BLaER1 (cell line): ENCODE data around the gene HYAL3.

Experiments
- H3K27ac ChIP-seq: shearing (Covaris generic); formaldehyde crosslinking; 2 replicates; pipeline ENCODE4 v1.8.1; 2022
- H3K27me3 ChIP-seq: shearing (Covaris generic); formaldehyde crosslinking; 2 replicates; pipeline ENCODE4 v1.8.1; 2022
- H3K36me3 ChIP-seq: shearing (Covaris generic); formaldehyde crosslinking; 2 replicates; pipeline ENCODE4 v1.8.1; 2022
- H3K4me1 ChIP-seq: shearing (Covaris generic); formaldehyde crosslinking; 2 replicates; pipeline ENCODE4 v1.8.1; 2022
- H3K4me2 ChIP-seq: shearing (Covaris generic); formaldehyde crosslinking; 2 replicates; pipeline ENCODE4 v1.8.1; 2022
- H3K4me3 ChIP-seq: shearing (Covaris generic); formaldehyde crosslinking; 2 replicates; pipeline ENCODE4 v1.8.1; 2022
- H3K9ac ChIP-seq: shearing (Covaris generic); formaldehyde crosslinking; 2 replicates; pipeline ENCODE4 v1.8.1; 2022
- H3K9me3 ChIP-seq: shearing (Covaris generic); formaldehyde crosslinking; 2 replicates; pipeline ENCODE4 v1.8.1; 2022
- H4K20me1 ChIP-seq: shearing (Covaris generic); formaldehyde crosslinking; 2 replicates; pipeline ENCODE4 v1.8.1; 2022
- Cebpa-rat ChIP-seq: shearing (Covaris generic); IDR thresholded peaks from 2 replicates; pipeline ENCODE4 v1.8.1; 2022

Gene HYAL3

GRCh38 chr3:50259432-50260026 is 39.7 kb downstream of the HYAL3 start:
- Histone ChIP-seq H3K4me3 (peak overlapping the region; percentile 75), H3K36me3 (peaks cover 55% of the 10 kb centered on the region), H3K9me3 (no peaks in the 10 kb centered on the region), H3K27ac (peak overlapping the region; percentile 97), H3K4me2 (peak overlapping the region; percentile 99), H3K4me1 (peaks cover 64% of the 10 kb centered on the region), H3K27me3 (no peaks in the 10 kb centered on the region), H4K20me1 (peaks cover 43% of the 10 kb centered on the region), H3K9ac (peak overlapping the region; percentile 96)
- TF ChIP-seq Cebpa-rat, result no peak

- Histone ChIP-seq H3K4me2 (no peak overlapping the region), H3K4me1 (peaks cover 64% of the 10 kb centered on the region), H3K9ac (peak overlapping the region; percentile 31; the same call in 1 of the 2 replicates), H3K27ac (no peak overlapping the region), H3K9me3 (no peaks in the 10 kb centered on the region), H4K20me1 (peaks cover 49% of the 10 kb centered on the region), H3K27me3 (no peaks in the 10 kb centered on the region), H3K4me3 (no peak overlapping the region), H3K36me3 (peaks cover 61% of the 10 kb centered on the region)
- no peak for TF ChIP-seq Cebpa-rat
Measured at GRCh38 chr3:50258979-50259378, 40.2 kb downstream of the HYAL3 start.

- TF ChIP-seq Cebpa-rat, result no peak
- Histone ChIP-seq H3K36me3 (peaks cover 69% of the 10 kb centered on the region), H4K20me1 (peaks cover 57% of the 10 kb centered on the region)
Measured at GRCh38 chr3:50258029-50258680, 41.0 kb downstream of the HYAL3 start.

GRCh38 chr3:50256978-50257890 is 42.0 kb downstream of the HYAL3 start:
- Histone ChIP-seq H3K4me1 (peaks cover 50% of the 10 kb centered on the region), H3K36me3 (peaks cover 73% of the 10 kb centered on the region), H3K27me3 (no peaks in the 10 kb centered on the region), H4K20me1 (peaks cover 66% of the 10 kb centered on the region), H3K27ac (no peak overlapping the region), H3K9me3 (no peaks in the 10 kb centered on the region), H3K4me2 (no peak overlapping the region), H3K9ac (no peak overlapping the region; the same call in 1 of the 2 replicates), H3K4me3 (no peak overlapping the region)
- no peak for TF ChIP-seq Cebpa-rat

More at GRCh38 chr3:50258029-50258680, 41.0 kb downstream of the HYAL3 start:
- no peaks in the 10 kb centered on the region for H3K27me3 ChIP-seq
- peak overlapping the region; percentile 26; the same call in 1 of the 2 replicates for H3K27ac ChIP-seq
- H3K4me3 ChIP-seq, result no peak overlapping the region
- peak overlapping the region; percentile 24; the same call in 1 of the 2 replicates for H3K4me2 ChIP-seq
- H3K4me1 ChIP-seq, result peaks cover 59% of the 10 kb centered on the region
- no peaks in the 10 kb centered on the region for H3K9me3 ChIP-seq
- H3K9ac ChIP-seq, result peak overlapping the region; percentile 31; the same call in 1 of the 2 replicates

GRCh38 chr3:50255251-50255615 is 44.0 kb downstream of the HYAL3 start:
- Histone ChIP-seq H3K36me3 (peaks cover 93% of the 10 kb centered on the region), H3K4me2 (no peak overlapping the region), H3K9me3 (no peaks in the 10 kb centered on the region), H3K27ac (peak overlapping the region; percentile 41), H4K20me1 (peaks cover 86% of the 10 kb centered on the region), H3K4me3 (no peak overlapping the region), H3K27me3 (no peaks in the 10 kb centered on the region), H3K9ac (peak overlapping the region; percentile 15; the same call in 1 of the 2 replicates), H3K4me1 (peaks cover 34% of the 10 kb centered on the region)
- TF ChIP-seq Cebpa-rat, result no peak

- H3K27ac ChIP-seq, result peak overlapping the region; percentile 41
- H3K4me1 ChIP-seq, result peaks cover 37% of the 10 kb centered on the region
Measured at GRCh38 chr3:50254577-50255250, 44.5 kb downstream of the HYAL3 start.

GRCh38 chr3:50251220-50251619 is 48.0 kb downstream of the HYAL3 start:
- peaks cover 56% of the 10 kb centered on the region for H3K4me1 ChIP-seq
- H3K9ac ChIP-seq, result no peak overlapping the region
- no peak for TF ChIP-seq Cebpa-rat
- H3K4me3 ChIP-seq, result no peak overlapping the region
- no peaks in the 10 kb centered on the region for H3K27me3 ChIP-seq
- peaks cover 98% of the 10 kb centered on the region for H4K20me1 ChIP-seq
- no peak overlapping the region for H3K27ac ChIP-seq
- H3K9me3 ChIP-seq, result no peaks in the 10 kb centered on the region
- peaks cover 92% of the 10 kb centered on the region for H3K36me3 ChIP-seq
- H3K4me2 ChIP-seq, result no peak overlapping the region

More at GRCh38 chr3:50254577-50255250, 44.5 kb downstream of the HYAL3 start:
- TF ChIP-seq Cebpa-rat, result no peak
- Histone ChIP-seq H3K4me2 (no peak overlapping the region; the same call in 1 of the 2 replicates), H3K36me3 (peaks cover 98% of the 10 kb centered on the region), H3K27me3 (no peaks in the 10 kb centered on the region), H4K20me1 (peaks cover 92% of the 10 kb centered on the region), H3K9me3 (no peaks in the 10 kb centered on the region), H3K9ac (peak overlapping the region; percentile 15; the same call in 1 of the 2 replicates), H3K4me3 (no peak overlapping the region)

- Histone ChIP-seq H3K27ac (no peak overlapping the region), H3K9me3 (no peaks in the 10 kb centered on the region), H3K36me3 (peaks cover 86% of the 10 kb centered on the region), H3K4me2 (no peak overlapping the region), H3K9ac (no peak overlapping the region), H3K4me3 (no peak overlapping the region), H3K27me3 (no peaks in the 10 kb centered on the region), H4K20me1 (peaks cover 93% of the 10 kb centered on the region), H3K4me1 (peaks cover 63% of the 10 kb centered on the region)
- TF ChIP-seq Cebpa-rat, result no peak
Measured at GRCh38 chr3:50250514-50250913, 48.7 kb downstream of the HYAL3 start.

GRCh38 chr3:50249457-50249856 is 49.7 kb downstream of the HYAL3 start:
- Histone ChIP-seq H3K4me1 (peaks cover 67% of the 10 kb centered on the region), H3K36me3 (peaks cover 78% of the 10 kb centered on the region)

More at GRCh38 chr3:50249457-50249856, 49.7 kb downstream of the HYAL3 start:
- H3K4me3 ChIP-seq, result no peak overlapping the region
- H3K9ac ChIP-seq, result 0 out of 2 replicates have a peak overlapping the region, but pooled peaks have one; percentile 45
- peaks cover 87% of the 10 kb centered on the region for H4K20me1 ChIP-seq
- no peaks in the 10 kb centered on the region for H3K9me3 ChIP-seq
- H3K27me3 ChIP-seq, result no peaks in the 10 kb centered on the region
- no peak overlapping the region for H3K4me2 ChIP-seq
- H3K27ac ChIP-seq, result no peak overlapping the region
- TF ChIP-seq Cebpa-rat, result no peak
